ENCODE data around the gene NUCB1.

NUCB1 gene

DNA sequence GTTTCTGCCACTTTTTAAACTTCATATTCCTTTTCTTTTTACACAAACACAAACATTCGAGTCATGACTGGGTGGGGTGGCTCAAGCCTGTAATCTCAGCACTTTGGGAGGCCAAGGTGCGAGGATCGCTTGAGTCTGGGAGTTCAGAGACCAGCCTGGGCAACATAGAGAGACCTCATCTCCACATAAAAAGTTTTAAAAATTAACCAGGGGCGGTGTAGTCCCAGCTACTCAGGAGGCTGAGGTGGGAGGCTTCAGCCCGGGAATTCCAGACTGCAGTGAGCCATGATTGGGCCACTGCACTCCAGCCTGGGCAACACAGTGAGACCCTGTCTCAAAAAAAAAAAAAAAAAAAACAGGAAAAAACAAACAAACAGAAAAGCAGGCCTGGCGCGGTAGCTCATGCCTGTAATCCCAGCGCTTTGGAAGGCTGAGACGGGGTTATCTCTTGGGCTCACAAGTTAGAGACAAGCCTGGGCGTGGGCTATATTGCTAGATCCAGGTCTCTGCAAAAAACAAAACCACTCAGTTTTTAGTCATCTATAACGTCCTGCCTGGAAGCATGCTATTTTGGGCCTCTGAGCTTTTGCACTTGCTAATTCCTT, 54.0 kb downstream of the NUCB1 start:
- H3K9me3 Mint-ChIP-seq, result no peaks in the 10 kb centered on the region
- peaks cover 30% of the 10 kb centered on the region for H3K4me1 Mint-ChIP-seq (ENCODE audit: low read depth)
- no peaks in the 10 kb centered on the region for H3K27me3 Mint-ChIP-seq
- peaks cover 26% of the 10 kb centered on the region for H3K36me3 Mint-ChIP-seq (ENCODE audit: low read depth)
- peak overlapping the region; percentile 85 for H3K4me3 Mint-ChIP-seq
- peak overlapping the region; percentile 92 for H3K27ac Mint-ChIP-seq

DNA sequence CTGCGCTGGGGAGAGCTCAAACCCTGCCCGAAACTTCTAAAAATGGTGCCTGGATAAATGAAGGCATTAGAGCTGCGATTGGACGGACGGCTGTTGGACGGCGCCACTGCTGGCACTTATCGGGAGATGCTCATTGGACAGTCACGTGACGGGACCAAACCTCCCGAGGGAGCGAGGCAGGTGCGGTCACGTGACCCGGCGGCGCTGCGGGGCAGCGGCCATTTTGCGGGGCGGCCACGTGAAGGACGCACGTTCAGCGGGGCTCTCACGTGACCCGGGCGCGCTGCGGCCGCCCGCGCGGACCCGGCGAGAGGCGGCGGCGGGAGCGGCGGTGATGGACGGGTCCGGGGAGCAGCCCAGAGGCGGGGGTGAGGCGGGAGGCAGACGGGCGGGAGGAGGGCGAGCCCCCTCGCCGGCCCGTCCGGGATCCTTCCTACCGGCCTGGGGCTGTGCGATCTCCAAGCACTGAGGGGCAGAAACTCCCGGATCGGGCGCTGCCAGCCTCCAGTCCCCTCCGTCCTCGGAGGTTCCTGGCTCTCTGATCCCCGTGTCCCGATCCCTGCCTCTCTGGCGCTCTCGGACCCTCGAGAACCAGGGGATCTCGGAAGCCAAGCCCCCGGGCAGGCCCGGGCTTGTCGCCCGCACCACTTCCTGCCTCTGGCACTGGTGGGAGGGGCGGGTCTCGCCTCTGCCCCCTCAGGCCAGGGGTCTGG, 54.6 kb downstream of the NUCB1 start, which contains the start of gene BAX:
BAX (plus strand) TSS at position 281 of the 713 bp plus-strand sequence; CDS start at position 335, 54 bp downstream.
- no peaks in the 10 kb centered on the region for H3K9me3 Mint-ChIP-seq
- H3K4me3 Mint-ChIP-seq, result peak within 1 kb of the TSS; percentile 85
- peaks cover 30% of the 10 kb centered on the region for H3K4me1 Mint-ChIP-seq (ENCODE audit: low read depth)

DNA sequence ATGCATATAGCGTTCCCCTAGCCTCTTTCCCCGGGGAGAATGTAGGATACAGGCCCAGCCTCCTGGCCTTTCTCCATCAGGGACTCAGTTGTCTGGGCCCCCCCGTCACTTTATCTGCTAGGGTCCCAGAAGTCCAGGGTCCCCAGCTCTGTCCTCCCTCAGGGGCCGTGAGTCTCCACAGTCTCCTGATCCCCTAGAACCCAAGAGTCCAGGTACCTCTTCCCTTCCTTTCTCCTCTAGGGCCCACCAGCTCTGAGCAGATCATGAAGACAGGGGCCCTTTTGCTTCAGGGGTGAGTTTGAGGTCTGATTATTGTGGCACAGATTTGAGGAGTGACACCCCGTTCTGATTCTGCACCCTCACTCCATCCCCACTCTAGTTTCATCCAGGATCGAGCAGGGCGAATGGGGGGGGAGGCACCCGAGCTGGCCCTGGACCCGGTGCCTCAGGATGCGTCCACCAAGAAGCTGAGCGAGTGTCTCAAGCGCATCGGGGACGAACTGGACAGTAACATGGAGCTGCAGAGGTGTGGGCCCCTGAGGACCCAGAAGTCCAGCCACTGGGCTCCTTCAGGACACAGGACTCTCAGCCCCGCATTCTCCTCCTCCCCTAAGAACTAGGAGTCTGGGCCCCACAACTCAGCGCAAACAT, 55.3 kb downstream of the NUCB1 start:
- peaks cover 26% of the 10 kb centered on the region for H3K36me3 Mint-ChIP-seq (ENCODE audit: low read depth)
- no peaks in the 10 kb centered on the region for H3K27me3 Mint-ChIP-seq
- H3K4me3 Mint-ChIP-seq, result peak overlapping the region; percentile 85
- no peaks in the 10 kb centered on the region for H3K9me3 Mint-ChIP-seq
- peak overlapping the region; percentile 86 for H3K27ac Mint-ChIP-seq
- peaks cover 30% of the 10 kb centered on the region for H3K4me1 Mint-ChIP-seq (ENCODE audit: low read depth)

More for the DNA sequence above, 54.6 kb downstream of the NUCB1 start, which contains the start of gene BAX:
- Mint-ChIP-seq H3K27me3 (no peaks in the 10 kb centered on the region), H3K27ac (peak within 1 kb of the TSS; percentile 92), H3K36me3 (ENCODE audit: low read depth) (peaks cover 26% of the 10 kb centered on the region)

DNA sequence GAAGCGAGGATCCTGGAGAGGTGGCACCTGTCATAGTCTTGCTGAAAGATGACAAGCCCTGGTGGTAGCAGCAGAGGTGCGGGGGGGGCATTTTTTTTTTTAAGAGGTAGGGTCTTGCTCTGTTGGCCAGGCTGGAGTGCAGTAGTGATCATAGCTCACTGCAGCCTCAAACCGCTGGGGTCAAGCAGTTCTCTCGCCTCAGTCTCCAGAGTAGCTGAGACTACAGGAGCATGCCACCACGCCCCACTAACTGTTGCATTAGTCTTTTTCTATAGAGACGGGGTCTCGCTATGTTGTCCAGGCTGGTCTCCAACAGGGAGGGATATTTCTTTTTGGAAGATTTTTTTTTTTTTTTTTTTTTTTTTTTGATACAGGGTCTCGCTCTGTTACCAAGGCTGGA, 57.9 kb downstream of the NUCB1 start:
- Mint-ChIP-seq H3K36me3 (ENCODE audit: low read depth) (peaks cover 34% of the 10 kb centered on the region), H3K27me3 (no peaks in the 10 kb centered on the region), H3K4me1 (ENCODE audit: low read depth) (peaks cover 52% of the 10 kb centered on the region), H3K4me3 (no peak overlapping the region), H3K27ac (no peak overlapping the region), H3K9me3 (no peaks in the 10 kb centered on the region)

DNA sequence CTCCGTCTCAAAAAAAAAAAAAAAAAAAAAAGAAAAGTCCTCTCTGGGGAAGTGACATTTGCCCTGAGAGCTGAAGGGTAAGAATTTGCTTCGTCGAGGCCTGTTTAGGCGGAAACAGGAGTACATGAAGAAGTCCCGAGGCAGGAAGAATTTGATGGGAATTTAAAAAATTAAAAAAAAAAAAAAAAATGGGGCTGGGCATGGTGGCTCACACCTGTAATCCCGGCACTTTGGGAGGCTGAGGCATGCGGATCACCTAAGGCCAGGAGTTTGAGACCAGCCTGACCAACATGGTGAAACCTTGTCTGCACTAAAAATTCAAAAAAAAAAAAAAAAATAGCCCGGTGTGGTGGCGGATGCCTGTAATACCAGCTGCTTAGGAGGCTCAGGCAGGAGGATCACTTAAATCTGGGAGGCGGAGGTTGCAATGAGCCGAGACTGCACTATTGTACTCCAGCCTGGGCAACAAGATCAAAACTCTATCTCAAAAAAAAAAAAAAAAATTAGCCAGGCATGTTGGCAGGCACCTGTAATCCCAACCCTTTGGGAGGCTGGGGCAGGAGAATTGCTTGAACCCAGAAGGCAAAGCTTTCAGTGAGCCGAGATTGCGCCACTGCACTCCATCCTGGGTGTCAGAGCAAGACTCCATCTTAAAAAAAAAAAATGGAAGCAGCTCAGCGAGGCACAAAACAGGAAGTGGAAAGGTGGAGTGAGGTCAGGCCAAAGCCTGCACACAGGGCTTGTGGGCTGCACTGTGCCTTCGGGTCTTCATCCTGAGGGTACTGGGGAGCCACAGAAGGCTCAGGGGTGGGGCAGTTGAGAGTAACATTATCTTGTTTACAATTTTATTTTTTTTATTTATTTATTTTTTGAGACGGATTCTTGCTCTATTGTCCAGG, 59.5 kb downstream of the NUCB1 start:
- H3K9me3 Mint-ChIP-seq, result no peaks in the 10 kb centered on the region
- H3K4me3 Mint-ChIP-seq, result no peak overlapping the region
- H3K27ac Mint-ChIP-seq, result no peak overlapping the region
- peaks cover 64% of the 10 kb centered on the region for H3K4me1 Mint-ChIP-seq (ENCODE audit: low read depth)
- H3K36me3 Mint-ChIP-seq (ENCODE audit: low read depth), result peaks cover 34% of the 10 kb centered on the region
- no peaks in the 10 kb centered on the region for H3K27me3 Mint-ChIP-seq

DNA sequence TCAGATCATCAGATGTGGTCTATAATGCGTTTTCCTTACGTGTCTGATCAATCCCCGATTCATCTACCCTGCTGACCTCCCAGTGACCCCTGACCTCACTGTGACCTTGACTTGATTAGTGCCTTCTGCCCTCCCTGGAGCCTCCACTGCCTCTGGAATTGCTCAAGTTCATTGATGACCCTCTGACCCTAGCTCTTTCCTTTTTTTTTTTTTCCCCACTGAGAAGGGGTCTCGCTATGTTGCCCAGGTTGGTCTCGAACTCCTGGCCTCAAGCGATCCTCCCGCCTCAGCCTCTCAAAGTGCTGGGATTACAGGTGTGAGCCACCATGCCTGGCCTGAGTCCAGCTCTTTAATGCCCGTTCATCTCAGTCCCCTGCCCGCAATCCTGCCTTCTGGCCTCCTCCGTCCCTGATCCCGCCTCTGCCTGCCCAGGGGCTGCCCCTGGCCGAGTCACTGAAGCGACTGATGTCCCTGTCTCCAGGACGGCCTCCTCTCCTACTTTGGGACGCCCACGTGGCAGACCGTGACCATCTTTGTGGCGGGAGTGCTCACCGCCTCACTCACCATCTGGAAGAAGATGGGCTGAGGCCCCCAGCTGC, 61.0 kb downstream of the NUCB1 start:
- Mint-ChIP-seq H3K4me3 (peak overlapping the region; percentile 7), H3K9me3 (no peaks in the 10 kb centered on the region), H3K27me3 (no peaks in the 10 kb centered on the region), H3K36me3 (ENCODE audit: low read depth) (peaks cover 41% of the 10 kb centered on the region), H3K27ac (peak overlapping the region; percentile 95), H3K4me1 (ENCODE audit: low read depth) (peaks cover 65% of the 10 kb centered on the region)

DNA sequence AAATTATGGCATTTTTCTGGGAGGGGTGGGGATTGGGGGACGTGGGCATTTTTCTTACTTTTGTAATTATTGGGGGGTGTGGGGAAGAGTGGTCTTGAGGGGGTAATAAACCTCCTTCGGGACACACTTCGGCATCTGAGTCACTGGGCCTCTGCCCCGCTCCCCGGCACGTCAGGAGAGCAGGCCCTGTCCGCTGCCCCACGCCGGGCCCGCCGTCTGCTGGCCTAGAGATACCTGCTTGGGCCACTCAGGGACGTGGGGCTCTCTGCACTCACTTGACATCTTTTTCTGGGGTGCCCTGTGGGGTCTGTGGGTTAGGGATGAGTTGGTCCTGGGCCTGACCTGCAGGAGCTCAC, 61.5 kb downstream of the NUCB1 start:
- Mint-ChIP-seq H3K27me3 (no peaks in the 10 kb centered on the region), H3K27ac (peak overlapping the region; percentile 95), H3K4me3 (peak overlapping the region; percentile 98), H3K36me3 (ENCODE audit: low read depth) (peaks cover 42% of the 10 kb centered on the region), H3K9me3 (no peaks in the 10 kb centered on the region), H3K4me1 (ENCODE audit: low read depth) (peaks cover 66% of the 10 kb centered on the region)

DNA sequence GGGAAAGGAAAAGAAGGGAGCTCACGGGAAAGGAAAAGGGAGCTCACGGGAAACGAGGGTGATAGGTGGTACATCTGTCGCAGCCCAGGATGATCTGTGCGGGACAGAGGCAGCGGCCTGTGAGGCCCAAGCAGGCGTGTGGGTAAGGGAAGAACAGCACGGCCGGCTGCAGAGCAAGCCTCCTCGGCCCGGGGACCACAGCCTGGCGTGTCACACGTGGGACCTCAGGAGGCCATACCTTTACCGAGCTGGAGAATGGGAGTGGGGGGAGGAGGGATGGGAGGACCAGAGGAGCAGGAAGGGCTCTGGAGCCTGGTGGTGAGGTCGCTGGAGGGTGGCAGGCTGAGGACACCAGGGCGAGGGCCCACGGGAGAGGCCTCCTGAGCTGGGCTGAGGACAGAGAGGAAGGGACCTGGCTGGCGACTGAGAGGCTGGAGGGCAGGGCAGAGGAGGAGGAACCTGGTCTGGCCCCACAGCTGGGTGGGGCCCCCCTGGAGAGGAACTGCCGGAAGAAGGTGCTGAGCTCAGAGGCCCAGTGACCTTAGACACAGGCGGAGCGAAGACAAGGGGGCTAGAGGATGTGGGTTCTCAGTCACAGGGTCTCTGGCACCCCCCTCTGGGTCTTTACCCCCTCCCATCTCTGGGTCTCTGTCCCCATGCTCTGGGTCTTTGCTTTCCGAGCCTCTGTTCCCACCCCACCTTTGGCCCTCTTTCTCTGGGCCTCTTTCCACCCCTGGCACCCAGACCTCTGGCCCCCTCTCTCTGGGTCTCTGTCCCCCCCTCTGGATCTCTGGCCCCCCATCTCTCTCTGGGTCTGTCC, 62.1 kb downstream of the NUCB1 start:
- peak overlapping the region; percentile 95 for H3K27ac Mint-ChIP-seq
- H3K4me3 Mint-ChIP-seq, result peak overlapping the region; percentile 98
- peaks cover 72% of the 10 kb centered on the region for H3K4me1 Mint-ChIP-seq (ENCODE audit: low read depth)
- no peaks in the 10 kb centered on the region for H3K9me3 Mint-ChIP-seq
- H3K27me3 Mint-ChIP-seq, result no peaks in the 10 kb centered on the region
- H3K36me3 Mint-ChIP-seq (ENCODE audit: low read depth), result peaks cover 44% of the 10 kb centered on the region

DNA sequence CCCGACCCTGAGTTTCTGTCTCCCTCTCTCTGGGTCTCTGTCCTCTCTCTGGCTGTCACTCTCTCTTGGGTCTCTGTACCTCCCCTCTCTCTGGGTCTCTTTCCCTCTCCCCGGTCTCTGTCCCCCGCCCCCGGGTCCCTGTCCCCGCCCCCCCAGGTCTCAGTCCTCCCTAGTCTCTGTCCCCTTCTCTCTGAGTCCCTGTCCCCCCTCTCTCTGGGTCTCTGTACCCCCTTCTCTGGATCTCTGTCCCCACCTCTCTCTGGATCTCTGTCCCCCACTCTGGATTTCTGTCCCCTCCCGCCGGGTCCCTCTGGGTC, 62.7 kb downstream of the NUCB1 start:
- H3K27ac Mint-ChIP-seq, result peak overlapping the region; percentile 95
- H3K27me3 Mint-ChIP-seq, result no peaks in the 10 kb centered on the region
- H3K4me3 Mint-ChIP-seq, result peak overlapping the region; percentile 98
- peaks cover 70% of the 10 kb centered on the region for H3K4me1 Mint-ChIP-seq (ENCODE audit: low read depth)
- H3K9me3 Mint-ChIP-seq, result no peaks in the 10 kb centered on the region
- peaks cover 43% of the 10 kb centered on the region for H3K36me3 Mint-ChIP-seq (ENCODE audit: low read depth)

DNA sequence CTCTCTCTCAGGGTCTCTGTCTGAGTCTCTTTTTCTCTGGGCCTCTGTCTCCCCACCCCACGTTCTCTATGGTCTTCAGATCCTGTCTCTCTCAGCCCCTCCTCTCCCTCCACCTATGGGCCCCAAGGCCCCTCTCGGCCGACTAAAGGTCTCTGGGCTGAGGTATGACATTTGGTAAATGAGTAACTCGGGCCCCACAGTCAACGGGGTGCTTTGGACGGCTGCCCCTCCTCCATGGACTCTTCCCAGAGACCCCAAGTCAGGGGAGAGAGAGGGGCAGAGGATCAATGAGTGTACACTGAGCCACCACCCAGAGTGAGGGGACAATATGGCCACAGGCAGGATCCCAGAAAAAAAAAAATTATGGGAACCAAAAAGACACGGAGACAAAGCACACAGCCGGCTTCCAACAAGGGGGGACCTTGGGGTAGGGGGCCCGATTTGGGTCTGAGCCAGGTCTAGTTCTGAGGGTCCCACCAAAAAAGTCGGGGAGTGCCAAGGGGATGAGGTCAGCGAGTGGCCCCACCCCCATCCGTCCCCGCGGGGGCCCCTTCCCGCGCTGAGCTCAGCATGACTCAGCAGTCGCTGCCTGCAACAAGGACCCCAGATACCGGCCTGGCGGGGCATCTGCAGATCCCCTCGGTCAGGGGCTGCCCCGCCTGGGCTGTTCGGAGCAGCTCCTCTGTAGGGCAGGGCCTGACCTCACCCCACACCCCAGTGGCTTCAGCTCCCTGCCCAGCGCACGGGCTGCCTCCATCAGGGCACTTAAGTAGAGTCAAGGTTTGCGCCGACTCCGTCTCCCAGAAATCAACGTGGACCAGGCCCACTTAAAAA, 63.5 kb downstream of the NUCB1 start:
- Mint-ChIP-seq H3K27me3 (no peaks in the 10 kb centered on the region), H3K36me3 (ENCODE audit: low read depth) (peaks cover 44% of the 10 kb centered on the region), H3K9me3 (no peaks in the 10 kb centered on the region), H3K4me1 (ENCODE audit: low read depth) (peaks cover 66% of the 10 kb centered on the region), H3K4me3 (peak overlapping the region; percentile 98), H3K27ac (peak overlapping the region; percentile 95)

DNA sequence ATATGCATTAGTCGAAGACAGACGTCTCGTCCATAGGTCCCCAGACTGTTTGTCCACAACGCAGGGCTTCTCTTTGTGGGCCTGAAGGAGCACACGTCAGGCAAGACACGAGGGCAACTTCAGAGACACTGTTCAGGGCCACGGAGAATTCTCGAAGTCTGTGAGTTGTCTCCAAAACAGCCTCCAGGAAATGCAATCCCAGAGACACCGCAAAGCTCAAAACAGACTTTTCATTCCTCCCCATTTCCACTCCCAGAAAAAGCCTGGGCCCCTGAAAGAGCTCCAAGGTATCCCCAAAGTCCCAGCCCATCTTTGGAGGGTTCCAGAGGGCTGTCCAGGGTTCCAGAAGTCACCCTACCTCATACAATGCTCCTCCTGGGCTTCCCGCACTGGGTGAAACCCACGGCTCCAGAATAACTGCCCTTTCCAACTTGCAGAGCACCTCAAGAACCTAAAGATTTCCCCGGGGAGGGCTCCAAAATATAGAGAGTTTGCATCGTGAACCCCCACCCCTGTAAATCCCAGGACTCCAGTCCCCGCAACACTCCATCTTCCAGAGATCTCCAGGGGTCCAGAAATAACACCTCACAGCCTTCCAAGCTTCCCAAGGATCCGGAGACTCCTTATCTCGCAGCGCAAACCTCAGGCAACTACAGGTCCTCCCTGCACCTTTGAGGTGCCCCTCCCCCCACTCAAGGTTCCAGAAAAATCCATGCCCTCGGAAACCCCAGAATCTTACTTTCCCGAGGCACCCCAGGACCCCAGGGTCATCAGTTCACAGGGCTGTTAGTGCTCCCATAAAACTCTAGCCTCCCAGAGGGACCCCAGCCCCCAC, 64.3 kb downstream of the NUCB1 start:
- Mint-ChIP-seq H3K9me3 (no peaks in the 10 kb centered on the region), H3K36me3 (ENCODE audit: low read depth) (peaks cover 41% of the 10 kb centered on the region), H3K4me1 (ENCODE audit: low read depth) (peaks cover 63% of the 10 kb centered on the region), H3K27ac (peak overlapping the region; percentile 95), H3K4me3 (peak overlapping the region; percentile 98), H3K27me3 (no peaks in the 10 kb centered on the region)

DNA sequence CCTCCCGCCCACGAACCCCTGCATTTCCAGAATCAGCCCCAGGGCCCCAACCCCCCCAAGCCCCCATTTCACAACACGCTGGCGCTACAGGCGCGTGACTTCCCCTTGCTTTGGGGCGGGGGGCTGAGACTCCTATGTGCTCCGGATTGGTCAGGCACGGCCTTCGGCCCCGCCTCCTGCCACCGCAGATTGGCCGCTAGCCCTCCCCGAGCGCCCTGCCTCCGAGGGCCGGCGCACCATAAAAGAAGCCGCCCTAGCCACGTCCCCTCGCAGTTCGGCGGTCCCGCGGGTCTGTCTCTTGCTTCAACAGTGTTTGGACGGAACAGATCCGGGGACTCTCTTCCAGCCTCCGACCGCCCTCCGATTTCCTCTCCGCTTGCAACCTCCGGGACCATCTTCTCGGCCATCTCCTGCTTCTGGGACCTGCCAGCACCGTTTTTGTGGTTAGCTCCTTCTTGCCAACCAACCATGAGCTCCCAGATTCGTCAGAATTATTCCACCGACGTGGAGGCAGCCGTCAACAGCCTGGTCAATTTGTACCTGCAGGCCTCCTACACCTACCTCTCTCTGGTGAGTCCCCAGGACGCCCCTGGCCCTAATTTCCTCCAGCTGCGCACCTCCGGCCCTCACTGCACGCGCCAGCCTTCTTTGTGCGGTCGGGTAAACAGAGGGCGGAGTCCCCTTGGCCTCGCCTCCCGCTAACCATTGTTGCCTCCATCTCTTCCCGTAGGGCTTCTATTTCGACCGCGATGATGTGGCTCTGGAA, 65.1 kb downstream of the NUCB1 start, which contains the start of gene FTL:
FTL (plus strand) TSS at position 270 of the 766 bp plus-strand sequence; CDS start at position 469, 199 bp downstream.
- Mint-ChIP-seq H3K27ac (peak within 1 kb of the TSS; percentile 95), H3K36me3 (ENCODE audit: low read depth) (peaks cover 41% of the 10 kb centered on the region), H3K4me3 (peak within 1 kb of the TSS; percentile 98), H3K27me3 (no peaks in the 10 kb centered on the region), H3K9me3 (no peaks in the 10 kb centered on the region), H3K4me1 (ENCODE audit: low read depth) (peaks cover 63% of the 10 kb centered on the region)

Data from stimulated activated naive CD8-positive, alpha-beta T cell treated with anti-CD3 and anti-CD28 coated beads, Interleukin-15, Interleukin-2, amounts not matched to agents 100 ng/mL and 50 ng/mL, for 24 hours (primary cell).